SK-N-SH treated with all-trans-retinoic acid at 6 μM for 48 hours (cell line): Measurements from ENCODE around the gene TCF12.

Experiments used
- ISL1 ChIP-seq: fragments of 250-450 bp; sonication (Bioruptor Pico); IDR thresholded peaks from 2 replicates; pipeline ENCODE4 v2.1.2; 2022; ENCODE audit warnings: mild to moderate bottlenecking, moderate library complexity
- PATZ1 ChIP-seq: fragments of 250-450 bp; sonication (Bioruptor Pico); IDR thresholded peaks from 2 replicates; pipeline ENCODE4 v1.8.0; 2020; ENCODE audit warnings: mild to moderate bottlenecking, moderate library complexity, borderline replicate concordance
- ZC3H10 ChIP-seq: fragments of 250-450 bp; sonication (Bioruptor Pico); IDR thresholded peaks from 2 replicates; pipeline ENCODE4 v1.5.1; 2021; ENCODE audit warnings: mild to moderate bottlenecking, moderate library complexity
- ZNF565 ChIP-seq: fragments of 450-650 bp; formaldehyde crosslinking; conservative IDR thresholded peaks from 2 replicates; pipeline ENCODE4 v1.5.0; 2020; ENCODE audit warnings: low read depth, mild to moderate bottlenecking, moderate library complexity
- ZNF8 ChIP-seq: fragments of 450-650 bp; formaldehyde crosslinking; IDR thresholded peaks from 2 replicates; pipeline ENCODE4 v1.5.0; 2020; ENCODE audit warnings: mild to moderate bottlenecking, moderate library complexity

- TF ChIP-seq ZNF565 (CRISPR knock-in tag): no peak
- no peak for TF ChIP-seq ZC3H10 (CRISPR knock-in tag)
- TF ChIP-seq ISL1 (CRISPR knock-in tag): no peak
- TF ChIP-seq ZNF8 (CRISPR knock-in tag): no peak
- no peak for TF ChIP-seq PATZ1 (CRISPR knock-in tag)
Measured at GRCh38 chr15:57306161-57306943, 387.9 kb downstream of the TCF12 start.
